Measurements from ENCODE around the gene PCSK5. TPM values are rescaled to one million over a fixed set of nuclear protein-coding genes. Genes with fewer than 3 reads are reported as not detected.
A peak's percentile ranks its signal among the peaks of the same experiment; 100 is the strongest.
"Not testable (repeated sequence)": the region's sequence is repeated elsewhere in the genome, so short reads cannot be mapped to it uniquely, and the experiment has no call there.

The PCSK5 gene
- polyA plus RNA-seq, 3 donors: 4.8 to 13.0 (median 7.1) TPM

DNA sequence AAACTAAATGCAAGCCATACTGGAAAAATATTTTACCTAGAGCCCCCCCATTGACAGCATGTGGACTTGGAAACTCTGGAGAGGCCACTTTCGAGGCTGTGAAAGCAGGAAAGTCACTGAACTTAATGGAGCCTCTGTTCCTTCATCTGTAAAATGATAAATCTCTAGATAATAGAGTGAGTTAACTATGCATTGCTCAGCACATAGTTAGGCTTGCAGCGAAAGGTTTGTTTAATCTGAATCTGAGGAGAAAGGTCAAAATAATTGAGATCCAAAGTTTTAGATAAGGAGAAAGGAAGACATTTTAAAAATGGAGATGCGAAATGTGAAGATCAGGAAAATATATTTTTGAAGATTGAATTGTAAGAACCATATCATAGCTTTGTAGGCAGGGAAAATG is 4.6 kb downstream of the PCSK5 start:
- Mint-ChIP-seq H3K4me1 (peaks cover 35% of the 10 kb centered on the region), H3K9me3 (peaks cover 0 to 4% (median 0%) of the 10 kb centered on the region in 7 donors), H3K27me3 (ENCODE audit: low read depth in 3 of 3) (peaks cover 6 to 20% (median 14%) of the 10 kb centered on the region in 3 donors), H3K4me3 (no peak overlapping the region), H3K36me3 (peaks cover 8 to 9% of the 10 kb centered on the region in 2 donors), H3K27ac (no peak overlapping the region)
- Histone ChIP-seq H3K4me2 (replicated peaks; ENCODE audit: extremely low read depth, low read length, poor library complexity, severe bottlenecking) (no peak overlapping the region), H3K27ac (ENCODE audit: low read depth in 1 of 2, low read length in 2 of 2) (no peak overlapping the region), H2AFZ (ENCODE audit: insufficient read depth, low read depth, low read length, poor library complexity, severe bottlenecking) (no peak overlapping the region), H3K9ac (ENCODE audit: insufficient read depth, low read length, poor library complexity, severe bottlenecking) (no peak overlapping the region), H3K79me2 (ENCODE audit: insufficient read depth, low read length) (peaks cover 31% of the 10 kb centered on the region), H4K20me1 (ENCODE audit: insufficient read depth, low read length) (peaks cover 89% of the 10 kb centered on the region), H3K9me3 (replicated peaks in 1 of 2; ENCODE audit: control insufficient read depth in 1 of 2, insufficient read depth in 1 of 2, low read length in 2 of 2) (no peaks in the 10 kb centered on the region), H3K4me1 (ENCODE audit: control insufficient read depth in 1 of 2, insufficient read depth in 2 of 2, low read length in 2 of 2) (peaks cover 27 to 30% of the 10 kb centered on the region in 2 donors), H3K36me3 (replicated peaks in 1 of 2; ENCODE audit: control insufficient read depth in 1 of 2, insufficient read depth in 2 of 2, low read length in 2 of 2) (no peaks in the 10 kb centered on the region), H3K27me3 (ENCODE audit: control insufficient read depth in 2 of 2, insufficient read depth in 2 of 2, low read length in 2 of 2) (peaks cover 0 to 11% of the 10 kb centered on the region in 2 donors), H3K4me3 (replicated peaks in 1 of 3; ENCODE audit: low read depth in 2 of 3, low read length in 3 of 3) (no peak overlapping the region)
- 100% methylated on average over 1 of the region's 3 CpGs for WGBS (ENCODE audit: insufficient coverage)
- DNase-seq: no peak
- TF ChIP-seq, protein P1, sequence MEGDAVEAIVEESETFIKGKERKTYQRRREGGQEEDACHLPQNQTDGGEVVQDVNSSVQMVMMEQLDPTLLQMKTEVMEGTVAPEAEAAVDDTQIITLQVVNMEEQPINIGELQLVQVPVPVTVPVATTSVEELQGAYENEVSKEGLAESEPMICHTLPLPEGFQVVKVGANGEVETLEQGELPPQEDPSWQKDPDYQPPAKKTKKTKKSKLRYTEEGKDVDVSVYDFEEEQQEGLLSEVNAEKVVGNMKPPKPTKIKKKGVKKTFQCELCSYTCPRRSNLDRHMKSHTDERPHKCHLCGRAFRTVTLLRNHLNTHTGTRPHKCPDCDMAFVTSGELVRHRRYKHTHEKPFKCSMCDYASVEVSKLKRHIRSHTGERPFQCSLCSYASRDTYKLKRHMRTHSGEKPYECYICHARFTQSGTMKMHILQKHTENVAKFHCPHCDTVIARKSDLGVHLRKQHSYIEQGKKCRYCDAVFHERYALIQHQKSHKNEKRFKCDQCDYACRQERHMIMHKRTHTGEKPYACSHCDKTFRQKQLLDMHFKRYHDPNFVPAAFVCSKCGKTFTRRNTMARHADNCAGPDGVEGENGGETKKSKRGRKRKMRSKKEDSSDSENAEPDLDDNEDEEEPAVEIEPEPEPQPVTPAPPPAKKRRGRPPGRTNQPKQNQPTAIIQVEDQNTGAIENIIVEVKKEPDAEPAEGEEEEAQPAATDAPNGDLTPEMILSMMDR (IDR thresholded peaks at IDR 0.05): no peak
- intact Hi-C loops (cut with micrococcal nuclease): loop anchor here in 1 of 2 donors (10.0 kb wide), 1 partner anchor 500 kb away; the partner anchor contains the start of gene RFK

DNA sequence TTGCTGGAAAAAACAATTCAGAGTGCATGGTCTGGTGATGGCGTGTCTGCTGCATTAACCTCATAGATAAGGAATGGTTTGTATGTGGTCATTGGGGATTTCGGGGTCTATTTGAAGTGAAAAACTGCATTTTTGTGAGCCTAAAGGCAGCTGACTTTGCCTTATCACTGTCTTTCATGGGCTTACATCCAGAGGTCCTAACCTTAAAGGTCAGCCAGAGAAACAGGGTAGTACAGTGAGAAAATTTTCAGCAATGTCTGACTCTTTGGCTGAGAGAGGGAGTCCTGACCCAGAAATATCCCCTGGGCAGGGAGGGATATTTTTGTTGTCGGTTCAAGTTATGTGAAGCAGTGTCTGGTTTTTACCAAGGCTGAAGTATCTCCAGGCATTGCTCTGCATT is 5.7 kb downstream of the PCSK5 start:
- H3K4me3 ChIP-seq (replicated peaks in 1 of 3; ENCODE audit: low read depth in 2 of 3, low read length in 3 of 3): no peak overlapping the region
- H3K9me3 ChIP-seq (replicated peaks in 1 of 2; ENCODE audit: control insufficient read depth in 1 of 2, insufficient read depth in 1 of 2, low read length in 2 of 2): no peaks in the 10 kb centered on the region
- Mint-ChIP-seq H3K9me3 (peaks cover 0 to 5% (median 2%) of the 10 kb centered on the region in 7 donors), H3K4me3 (no peak overlapping the region), H3K27ac (no peak overlapping the region), H3K27me3 (ENCODE audit: low read depth in 3 of 3) (peaks cover 6 to 20% (median 17%) of the 10 kb centered on the region in 3 donors), H3K4me1 (peaks cover 40% of the 10 kb centered on the region), H3K36me3 (peaks cover 8 to 9% of the 10 kb centered on the region in 2 donors)
- H2AFZ ChIP-seq (ENCODE audit: insufficient read depth, low read depth, low read length, poor library complexity, severe bottlenecking): no peak overlapping the region
- no peak overlapping the region for H3K27ac ChIP-seq (ENCODE audit: low read depth in 1 of 2, low read length in 2 of 2)
- H3K79me2 ChIP-seq (ENCODE audit: insufficient read depth, low read length): peaks cover 29% of the 10 kb centered on the region
- no peak overlapping the region for H3K9ac ChIP-seq (ENCODE audit: insufficient read depth, low read length, poor library complexity, severe bottlenecking)
- no peak overlapping the region for H3K4me2 ChIP-seq (replicated peaks; ENCODE audit: extremely low read depth, low read length, poor library complexity, severe bottlenecking)
- WGBS (ENCODE audit: insufficient coverage): 93% methylated on average over 3 of the region's 3 CpGs
- TF ChIP-seq, protein P1 (IDR thresholded peaks at IDR 0.05): no peak
- H3K36me3 ChIP-seq (replicated peaks in 1 of 2; ENCODE audit: control insufficient read depth in 1 of 2, insufficient read depth in 2 of 2, low read length in 2 of 2): no peaks in the 10 kb centered on the region
- DNase-seq: no peak
- H4K20me1 ChIP-seq (ENCODE audit: insufficient read depth, low read length): peaks cover 96% of the 10 kb centered on the region
- peaks cover 31% of the 10 kb centered on the region in 2 donors for H3K4me1 ChIP-seq (ENCODE audit: control insufficient read depth in 1 of 2, insufficient read depth in 2 of 2, low read length in 2 of 2)
- H3K27me3 ChIP-seq (ENCODE audit: control insufficient read depth in 2 of 2, insufficient read depth in 2 of 2, low read length in 2 of 2): peaks cover 0 to 11% of the 10 kb centered on the region in 2 donors
- intact Hi-C loops (cut with micrococcal nuclease): loop anchor here in 1 of 2 donors (10.0 kb wide), 1 partner anchor 499 kb away; the partner anchor contains the start of gene RFK

DNA sequence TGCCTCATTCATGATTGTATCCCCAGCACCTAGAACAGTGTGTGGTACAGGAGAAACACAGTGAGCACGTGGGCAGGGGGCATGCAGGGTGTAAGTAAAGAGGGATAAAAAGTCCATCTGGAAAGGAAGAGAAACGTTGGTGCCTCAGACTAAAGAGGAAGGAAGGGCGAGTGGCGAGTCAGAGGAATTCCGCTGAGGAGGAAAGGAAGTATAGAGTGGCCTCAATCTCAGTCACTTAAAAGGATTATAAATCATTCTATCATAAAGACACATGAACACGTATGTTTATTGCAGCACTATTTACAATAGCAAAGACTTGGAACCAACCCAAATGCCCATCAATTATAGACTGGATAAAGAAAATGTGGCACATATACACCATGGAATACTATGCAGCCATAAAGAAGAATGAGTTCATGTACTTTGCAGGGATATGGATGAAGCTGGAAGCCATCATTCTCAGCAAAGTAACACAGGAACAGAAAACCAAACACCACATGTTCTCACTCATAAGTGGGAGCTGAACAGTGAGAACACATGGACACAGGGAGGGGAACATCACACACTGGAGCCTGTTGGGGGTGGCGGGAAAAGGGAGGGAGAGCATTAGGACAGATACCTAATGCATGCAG is 10.5 kb downstream of the PCSK5 start:
- H3K79me2 ChIP-seq (ENCODE audit: insufficient read depth, low read length); intact Hi-C loops (cut with micrococcal nuclease): not testable (repeated sequence)
- WGBS (ENCODE audit: insufficient coverage): 57% methylated on average over 1 of the region's 7 CpGs

More for the DNA sequence above, 10.5 kb downstream of the PCSK5 start:
- not testable (repeated sequence) for H3K36me3 ChIP-seq (replicated peaks in 1 of 2; ENCODE audit: control insufficient read depth in 1 of 2, insufficient read depth in 2 of 2, low read length in 2 of 2); H3K9me3 ChIP-seq (replicated peaks in 1 of 2; ENCODE audit: control insufficient read depth in 1 of 2, insufficient read depth in 1 of 2, low read length in 2 of 2); H3K4me1 Mint-ChIP-seq; H3K27me3 Mint-ChIP-seq (ENCODE audit: low read depth in 3 of 3); H2AFZ ChIP-seq (ENCODE audit: insufficient read depth, low read depth, low read length, poor library complexity, severe bottlenecking); H3K9me3 Mint-ChIP-seq; H3K4me3 ChIP-seq (replicated peaks in 1 of 3; ENCODE audit: low read depth in 2 of 3, low read length in 3 of 3); H3K9ac ChIP-seq (ENCODE audit: insufficient read depth, low read length, poor library complexity, severe bottlenecking); H3K36me3 Mint-ChIP-seq; H3K27ac ChIP-seq (ENCODE audit: low read depth in 1 of 2, low read length in 2 of 2); H3K4me3 Mint-ChIP-seq; DNase-seq; H3K4me1 ChIP-seq (ENCODE audit: control insufficient read depth in 1 of 2, insufficient read depth in 2 of 2, low read length in 2 of 2); H3K27me3 ChIP-seq (ENCODE audit: control insufficient read depth in 2 of 2, insufficient read depth in 2 of 2, low read length in 2 of 2); H3K4me2 ChIP-seq (replicated peaks; ENCODE audit: extremely low read depth, low read length, poor library complexity, severe bottlenecking)
- peak overlapping the region in 1 of 7 donors; percentile 60 for H3K27ac Mint-ChIP-seq
- peaks cover 79% of the 10 kb centered on the region for H4K20me1 ChIP-seq (ENCODE audit: insufficient read depth, low read length)
